ENCODE data around the gene CDC23. TPM values are rescaled to one million over a fixed set of nuclear protein-coding genes. Genes with fewer than 3 reads are reported as not detected.

The CDC23 gene
- total and polyA plus RNA-seq, 10 of the 15 experiments (the other 5 are each of a cell fraction or from before 2014, with no cell fraction given): 37.1 to 66.1 (median 48.6) TPM

DNA sequence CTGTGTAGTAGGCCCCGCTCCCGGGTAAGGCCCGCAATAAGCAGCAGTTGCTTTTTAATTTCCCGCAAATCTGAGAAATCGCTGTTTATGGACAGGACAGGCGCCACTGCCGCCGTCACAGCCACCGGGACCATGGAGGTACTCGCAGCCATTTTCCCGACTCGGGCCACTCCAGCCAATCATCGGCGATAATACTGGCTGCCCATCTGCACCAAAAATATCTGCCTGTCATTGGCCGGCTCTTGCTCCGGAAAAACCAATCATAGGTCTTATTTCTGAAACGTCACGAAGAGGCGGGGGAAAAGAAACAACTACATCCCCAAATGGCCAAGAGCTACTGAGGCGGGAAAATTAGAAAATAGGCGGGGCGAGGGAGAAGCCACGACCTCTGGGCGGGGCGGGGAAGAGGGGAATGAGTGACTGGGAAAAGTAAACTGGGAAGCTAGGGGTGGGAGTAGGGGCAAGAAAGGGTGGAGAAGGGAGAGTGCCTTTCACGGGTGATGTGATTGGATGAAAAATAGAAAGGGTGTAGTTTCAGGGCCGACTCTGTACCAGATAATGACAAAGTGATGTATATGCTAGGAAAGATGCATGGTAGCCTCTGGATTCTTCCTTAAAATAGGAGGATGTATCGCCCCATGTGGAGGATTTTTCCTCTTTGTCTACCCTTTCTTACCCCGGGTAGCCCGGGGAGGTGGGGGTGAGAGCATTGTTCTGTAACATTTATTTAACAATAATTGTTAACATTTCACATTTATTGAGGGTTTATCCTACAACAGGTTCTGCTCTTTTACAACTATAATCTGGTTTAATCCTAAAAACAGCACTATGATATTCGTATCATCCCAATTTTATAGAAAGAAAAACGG, at the start of gene CDC23 (continued):
- TF ChIP-seq, protein P1, sequence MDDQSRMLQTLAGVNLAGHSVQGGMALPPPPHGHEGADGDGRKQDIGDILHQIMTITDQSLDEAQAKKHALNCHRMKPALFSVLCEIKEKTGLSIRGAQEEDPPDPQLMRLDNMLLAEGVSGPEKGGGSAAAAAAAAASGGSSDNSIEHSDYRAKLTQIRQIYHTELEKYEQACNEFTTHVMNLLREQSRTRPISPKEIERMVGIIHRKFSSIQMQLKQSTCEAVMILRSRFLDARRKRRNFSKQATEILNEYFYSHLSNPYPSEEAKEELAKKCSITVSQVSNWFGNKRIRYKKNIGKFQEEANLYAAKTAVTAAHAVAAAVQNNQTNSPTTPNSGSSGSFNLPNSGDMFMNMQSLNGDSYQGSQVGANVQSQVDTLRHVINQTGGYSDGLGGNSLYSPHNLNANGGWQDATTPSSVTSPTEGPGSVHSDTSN (IDR thresholded peaks at IDR 0.05; ENCODE audit: insufficient replicate concordance, low read depth, low read length): peak; percentile 25
- TF ChIP-seq NFYA (IDR thresholded peaks at IDR 0.05; ENCODE audit: borderline replicate concordance, low read depth, low read length): peak; percentile 80
- no peak for TF ChIP-seq EP300 (IDR thresholded peaks at IDR 0.05; ENCODE audit: borderline replicate concordance in 1 of 2, control insufficient read depth in 1 of 2, low read depth in 2 of 2, low read length in 2 of 2)
- TF ChIP-seq, protein P2, sequence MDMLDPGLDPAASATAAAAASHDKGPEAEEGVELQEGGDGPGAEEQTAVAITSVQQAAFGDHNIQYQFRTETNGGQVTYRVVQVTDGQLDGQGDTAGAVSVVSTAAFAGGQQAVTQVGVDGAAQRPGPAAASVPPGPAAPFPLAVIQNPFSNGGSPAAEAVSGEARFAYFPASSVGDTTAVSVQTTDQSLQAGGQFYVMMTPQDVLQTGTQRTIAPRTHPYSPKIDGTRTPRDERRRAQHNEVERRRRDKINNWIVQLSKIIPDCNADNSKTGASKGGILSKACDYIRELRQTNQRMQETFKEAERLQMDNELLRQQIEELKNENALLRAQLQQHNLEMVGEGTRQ (IDR thresholded peaks at IDR 0.05; ENCODE audit: borderline replicate concordance, low read depth, low read length): no peak
- TF ChIP-seq CREB1 (IDR thresholded peaks at IDR 0.05; ENCODE audit: low read depth): peak; percentile 94
- TF ChIP-seq, protein P3, sequence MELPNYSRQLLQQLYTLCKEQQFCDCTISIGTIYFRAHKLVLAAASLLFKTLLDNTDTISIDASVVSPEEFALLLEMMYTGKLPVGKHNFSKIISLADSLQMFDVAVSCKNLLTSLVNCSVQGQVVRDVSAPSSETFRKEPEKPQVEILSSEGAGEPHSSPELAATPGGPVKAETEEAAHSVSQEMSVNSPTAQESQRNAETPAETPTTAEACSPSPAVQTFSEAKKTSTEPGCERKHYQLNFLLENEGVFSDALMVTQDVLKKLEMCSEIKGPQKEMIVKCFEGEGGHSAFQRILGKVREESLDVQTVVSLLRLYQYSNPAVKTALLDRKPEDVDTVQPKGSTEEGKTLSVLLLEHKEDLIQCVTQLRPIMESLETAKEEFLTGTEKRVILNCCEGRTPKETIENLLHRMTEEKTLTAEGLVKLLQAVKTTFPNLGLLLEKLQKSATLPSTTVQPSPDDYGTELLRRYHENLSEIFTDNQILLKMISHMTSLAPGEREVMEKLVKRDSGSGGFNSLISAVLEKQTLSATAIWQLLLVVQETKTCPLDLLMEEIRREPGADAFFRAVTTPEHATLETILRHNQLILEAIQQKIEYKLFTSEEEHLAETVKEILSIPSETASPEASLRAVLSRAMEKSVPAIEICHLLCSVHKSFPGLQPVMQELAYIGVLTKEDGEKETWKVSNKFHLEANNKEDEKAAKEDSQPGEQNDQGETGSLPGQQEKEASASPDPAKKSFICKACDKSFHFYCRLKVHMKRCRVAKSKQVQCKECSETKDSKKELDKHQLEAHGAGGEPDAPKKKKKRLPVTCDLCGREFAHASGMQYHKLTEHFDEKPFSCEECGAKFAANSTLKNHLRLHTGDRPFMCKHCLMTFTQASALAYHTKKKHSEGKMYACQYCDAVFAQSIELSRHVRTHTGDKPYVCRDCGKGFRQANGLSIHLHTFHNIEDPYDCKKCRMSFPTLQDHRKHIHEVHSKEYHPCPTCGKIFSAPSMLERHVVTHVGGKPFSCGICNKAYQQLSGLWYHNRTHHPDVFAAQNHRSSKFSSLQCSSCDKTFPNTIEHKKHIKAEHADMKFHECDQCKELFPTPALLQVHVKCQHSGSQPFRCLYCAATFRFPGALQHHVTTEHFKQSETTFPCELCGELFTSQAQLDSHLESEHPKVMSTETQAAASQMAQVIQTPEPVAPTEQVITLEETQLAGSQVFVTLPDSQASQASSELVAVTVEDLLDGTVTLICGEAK (IDR thresholded peaks at IDR 0.05; ENCODE audit: borderline replicate concordance): no peak; the same call in 1 of the 2 replicates
- TF ChIP-seq, protein P4, sequence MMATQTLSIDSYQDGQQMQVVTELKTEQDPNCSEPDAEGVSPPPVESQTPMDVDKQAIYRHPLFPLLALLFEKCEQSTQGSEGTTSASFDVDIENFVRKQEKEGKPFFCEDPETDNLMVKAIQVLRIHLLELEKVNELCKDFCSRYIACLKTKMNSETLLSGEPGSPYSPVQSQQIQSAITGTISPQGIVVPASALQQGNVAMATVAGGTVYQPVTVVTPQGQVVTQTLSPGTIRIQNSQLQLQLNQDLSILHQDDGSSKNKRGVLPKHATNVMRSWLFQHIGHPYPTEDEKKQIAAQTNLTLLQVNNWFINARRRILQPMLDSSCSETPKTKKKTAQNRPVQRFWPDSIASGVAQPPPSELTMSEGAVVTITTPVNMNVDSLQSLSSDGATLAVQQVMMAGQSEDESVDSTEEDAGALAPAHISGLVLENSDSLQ (IDR thresholded peaks at IDR 0.05): peak; percentile 91
- peak; percentile 6 to 74 for TF ChIP-seq IKZF2 (IDR thresholded peaks at IDR 0.05)
- TF ChIP-seq RFX5 (IDR thresholded peaks at IDR 0.05; ENCODE audit: low read depth, low read length): peak; percentile 71; the same call in 1 of the 2 replicates
- TF ChIP-seq MXI1 (IDR thresholded peaks at IDR 0.05; ENCODE audit: low read depth, low read length): peak; percentile 96
- TF ChIP-seq, protein P5, sequence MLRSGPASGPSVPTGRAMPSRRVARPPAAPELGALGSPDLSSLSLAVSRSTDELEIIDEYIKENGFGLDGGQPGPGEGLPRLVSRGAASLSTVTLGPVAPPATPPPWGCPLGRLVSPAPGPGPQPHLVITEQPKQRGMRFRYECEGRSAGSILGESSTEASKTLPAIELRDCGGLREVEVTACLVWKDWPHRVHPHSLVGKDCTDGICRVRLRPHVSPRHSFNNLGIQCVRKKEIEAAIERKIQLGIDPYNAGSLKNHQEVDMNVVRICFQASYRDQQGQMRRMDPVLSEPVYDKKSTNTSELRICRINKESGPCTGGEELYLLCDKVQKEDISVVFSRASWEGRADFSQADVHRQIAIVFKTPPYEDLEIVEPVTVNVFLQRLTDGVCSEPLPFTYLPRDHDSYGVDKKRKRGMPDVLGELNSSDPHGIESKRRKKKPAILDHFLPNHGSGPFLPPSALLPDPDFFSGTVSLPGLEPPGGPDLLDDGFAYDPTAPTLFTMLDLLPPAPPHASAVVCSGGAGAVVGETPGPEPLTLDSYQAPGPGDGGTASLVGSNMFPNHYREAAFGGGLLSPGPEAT (IDR thresholded peaks at IDR 0.05; ENCODE audit: low read depth): peak; percentile 99
- peak; percentile 58 for TF ChIP-seq FOS (IDR thresholded peaks at IDR 0.05; ENCODE audit: borderline replicate concordance, extremely low read depth, insufficient read length)
- peak; percentile 18; the same call in 1 of the 2 replicates for TF ChIP-seq NR2C1 (IDR thresholded peaks at IDR 0.05)
